ENCODE results near the gene SSUH2. TPM values are rescaled to one million over a fixed set of nuclear protein-coding genes. Genes with fewer than 3 reads are reported as not detected.

SSUH2 gene
- total RNA-seq, 2 donors from 2014 or later = 5.3 to 7.9 TPM

GRCh38 chr3:8596321-8597218 lies 48.0 kb downstream of the SSUH2 start:
- no peaks in the 10 kb centered on the region for H3K4me1 Mint-ChIP-seq
- peaks cover 2% of the 10 kb centered on the region for H3K27me3 Mint-ChIP-seq (ENCODE audit: insufficient read depth)
- H3K9ac ChIP-seq (ENCODE audit: extremely low read depth, low read length, poor library complexity, severe bottlenecking) = no peak overlapping the region
- TF ChIP-seq CTCF (conservative IDR thresholded peaks at IDR 0.05) = no peak
- no peaks in the 10 kb centered on the region for H3K36me3 ChIP-seq (ENCODE audit: control insufficient read depth, insufficient read depth, low read length)
- H3K4me3 Mint-ChIP-seq = no peak overlapping the region
- H3K9me3 ChIP-seq (ENCODE audit: control insufficient read depth, low read length) = no peaks in the 10 kb centered on the region
- H3K36me3 Mint-ChIP-seq (ENCODE audit: low read depth) = no peaks in the 10 kb centered on the region
- no peak overlapping the region for H3K27ac ChIP-seq (ENCODE audit: low read depth, low read length)
- no peak overlapping the region for H3K27ac Mint-ChIP-seq
- 91% methylated on average over 15 to 18 of the region's 18 CpGs for WGBS, 2 experiments (ENCODE audit: insufficient coverage in 1 of 2, insufficient read length in 1 of 2)
- peak; percentile 35 for DNase-seq
- no peak overlapping the region for H3K4me3 ChIP-seq (ENCODE audit: low read length)
- no peaks in the 10 kb centered on the region for H3K4me1 ChIP-seq (ENCODE audit: control insufficient read depth, insufficient read depth, low read length)
- H3K27me3 ChIP-seq (ENCODE audit: control insufficient read depth, insufficient read depth, low read length, poor library complexity, severe bottlenecking) = no peaks in the 10 kb centered on the region
- H3K9me3 Mint-ChIP-seq = no peaks in the 10 kb centered on the region

GRCh38 chr3:8595695-8596115 lies 48.9 kb downstream of the SSUH2 start:
- no peak overlapping the region for H3K27ac ChIP-seq (ENCODE audit: low read depth, low read length)
- H3K36me3 ChIP-seq (ENCODE audit: control insufficient read depth, insufficient read depth, low read length) = no peaks in the 10 kb centered on the region
- no peaks in the 10 kb centered on the region for H3K4me1 ChIP-seq (ENCODE audit: control insufficient read depth, insufficient read depth, low read length)
- no peak for TF ChIP-seq CTCF (conservative IDR thresholded peaks at IDR 0.05)
- no peak overlapping the region for H3K4me3 Mint-ChIP-seq
- no peak overlapping the region for H3K27ac Mint-ChIP-seq
- H3K27me3 Mint-ChIP-seq (ENCODE audit: insufficient read depth) = peaks cover 2% of the 10 kb centered on the region
- H3K4me3 ChIP-seq (ENCODE audit: low read length) = no peak overlapping the region
- no peaks in the 10 kb centered on the region for H3K9me3 Mint-ChIP-seq
- DNase-seq = no peak
- H3K27me3 ChIP-seq (ENCODE audit: control insufficient read depth, insufficient read depth, low read length, poor library complexity, severe bottlenecking) = no peaks in the 10 kb centered on the region
- WGBS, 2 experiments (ENCODE audit: insufficient coverage in 1 of 2, insufficient read length in 1 of 2) = 96 to 99% methylated on average over 8 to 9 of the region's 9 CpGs
- H3K9me3 ChIP-seq (ENCODE audit: control insufficient read depth, low read length) = no peaks in the 10 kb centered on the region
- H3K9ac ChIP-seq (ENCODE audit: extremely low read depth, low read length, poor library complexity, severe bottlenecking) = no peak overlapping the region
- no peaks in the 10 kb centered on the region for H3K4me1 Mint-ChIP-seq
- H3K36me3 Mint-ChIP-seq (ENCODE audit: low read depth) = no peaks in the 10 kb centered on the region

GRCh38 chr3:8595252-8595651 lies 49.3 kb downstream of the SSUH2 start:
- no peak for TF ChIP-seq CTCF (conservative IDR thresholded peaks at IDR 0.05)
- no peaks in the 10 kb centered on the region for H3K27me3 ChIP-seq (ENCODE audit: control insufficient read depth, insufficient read depth, low read length, poor library complexity, severe bottlenecking)
- H3K4me3 ChIP-seq (ENCODE audit: low read length) = no peak overlapping the region
- no peaks in the 10 kb centered on the region for H3K4me1 ChIP-seq (ENCODE audit: control insufficient read depth, insufficient read depth, low read length)
- 60 to 71% methylated on average over 1 to 3 of the region's 3 CpGs for WGBS, 2 experiments (ENCODE audit: insufficient coverage in 1 of 2, insufficient read length in 1 of 2)
- H3K36me3 Mint-ChIP-seq (ENCODE audit: low read depth) = no peaks in the 10 kb centered on the region
- DNase-seq = no peak
- no peaks in the 10 kb centered on the region for H3K36me3 ChIP-seq (ENCODE audit: control insufficient read depth, insufficient read depth, low read length)
- peaks cover 2% of the 10 kb centered on the region for H3K27me3 Mint-ChIP-seq (ENCODE audit: insufficient read depth)
- H3K27ac ChIP-seq (ENCODE audit: low read depth, low read length) = no peak overlapping the region
- no peaks in the 10 kb centered on the region for H3K4me1 Mint-ChIP-seq
- no peaks in the 10 kb centered on the region for H3K9me3 Mint-ChIP-seq
- H3K27ac Mint-ChIP-seq = no peak overlapping the region
- H3K9ac ChIP-seq (ENCODE audit: extremely low read depth, low read length, poor library complexity, severe bottlenecking) = no peak overlapping the region
- H3K4me3 Mint-ChIP-seq = no peak overlapping the region
- H3K9me3 ChIP-seq (ENCODE audit: control insufficient read depth, low read length) = no peaks in the 10 kb centered on the region

All from endodermal cell (in vitro differentiated cells).